HepG2 (cell line): ENCODE results near the gene NOTUM. TPM values are rescaled to one million over a fixed set of nuclear protein-coding genes. Genes with fewer than 3 reads are reported as not detected.

ENCODE experiments used
- CCAR2 ChIP-seq: fragments of 200-400 bp; formaldehyde crosslinking; optimal IDR thresholded peaks from 2 replicates; pipeline ENCODE3; 2018; ENCODE audit warnings: low read depth, mild to moderate bottlenecking, low read length, moderate library complexity
- DRAP1 ChIP-seq: IDR thresholded peaks from 2 replicates; pipeline ENCODE4 v1.6.1; 2016; ENCODE audit warnings: missing genetic modification reagents, missing compliant biosample characterization
- HMGA1 ChIP-seq: sonication (generic); formaldehyde crosslinking; conservative IDR thresholded peaks from 2 replicates; pipeline ENCODE4 v1.4.0; 2020; ENCODE audit warnings: missing genetic modification reagents
- MLXIP ChIP-seq: sonication (generic); formaldehyde crosslinking; IDR thresholded peaks from 2 replicates; pipeline ENCODE4 v1.9.0; 2021; ENCODE audit warnings: missing genetic modification reagents, borderline replicate concordance
- MXD3 ChIP-seq: IDR thresholded peaks from 2 replicates; pipeline ENCODE4 v1.6.1; 2016; ENCODE audit warnings: mild to moderate bottlenecking, missing biosample characterization, missing genetic modification reagents
- SUZ12 ChIP-seq: fragments of 150-350 bp; IDR thresholded peaks from 2 replicates; pipeline ENCODE4 v1.6.1; 2014; ENCODE audit warnings: low read depth, low read length
- TAF1 ChIP-seq: sonication (generic); formaldehyde crosslinking; IDR thresholded peaks from 2 replicates; pipeline ENCODE4 v1.4.0; 2020; ENCODE audit warnings: missing genetic modification reagents
- THAP7 ChIP-seq: sonication (generic); formaldehyde crosslinking; IDR thresholded peaks from 2 replicates; pipeline ENCODE4 v1.8.1; 2023; ENCODE audit warnings: mild to moderate bottlenecking, missing genetic modification reagents
- ZBTB14 ChIP-seq: sonication (generic); formaldehyde crosslinking; IDR thresholded peaks from 2 replicates; pipeline ENCODE4 v1.4.0; 2020; ENCODE audit warnings: missing genetic modification reagents
- ZMYM4 ChIP-seq: sonication (generic); formaldehyde crosslinking; IDR thresholded peaks from 2 replicates; pipeline ENCODE4 v1.8.1; 2023; ENCODE audit warnings: mild to moderate bottlenecking, missing genetic modification reagents
- ZNF121 ChIP-seq: sonication (generic); formaldehyde crosslinking; IDR thresholded peaks from 2 replicates; pipeline ENCODE4 v1.5.0; 2020; ENCODE audit warnings: mild to moderate bottlenecking, missing genetic modification reagents
- ZNF263 ChIP-seq: sonication (generic); formaldehyde crosslinking; IDR thresholded peaks from 2 replicates; pipeline ENCODE4 v1.4.0; 2020; ENCODE audit warnings: missing genetic modification reagents
- ZNF44 ChIP-seq: sonication (generic); formaldehyde crosslinking; IDR thresholded peaks from 2 replicates; pipeline ENCODE4 v1.5.1; 2020; ENCODE audit warnings: mild to moderate bottlenecking, missing genetic modification reagents
- ZNF605 ChIP-seq: sonication (generic); formaldehyde crosslinking; IDR thresholded peaks from 2 replicates; pipeline ENCODE4 v1.8.0; 2022; ENCODE audit warnings: mild to moderate bottlenecking, missing genetic modification reagents
- ZNF784 ChIP-seq: sonication (generic); formaldehyde crosslinking; IDR thresholded peaks from 2 replicates; pipeline ENCODE4 v1.5.1; 2020; ENCODE audit warnings: missing genetic modification reagents, mild to moderate bottlenecking, borderline replicate concordance
- ZSCAN9 ChIP-seq: IDR thresholded peaks from 2 replicates; pipeline ENCODE4 v1.6.1; 2016; ENCODE audit warnings: borderline replicate concordance
- polyA plus RNA-seq, 8 experiments: library from polyadenylated mRNA; depleted of rRNA in 3 of 8; stranded (reverse) in 7 of 8; unstranded in 1 of 8; fragments of >200 nt; fragmentation: Illumina TruSeq in 4 of 8; extraction: Trizol in 4 of 8; gene quantifications; 2 replicates each; pipeline versions ENCODE4 v1.2.1 to v1.2.3, GENCODE V29; 2011 to 2016; ENCODE audit warnings: low read depth in 4 of 8, missing spikeins in 1 of 8, mixed read lengths in 1 of 8; ENCODE audit not compliant: insufficient read depth in 1 of 8
- total RNA-seq, 5 experiments: library from RNA; depleted of rRNA; stranded (reverse); fragments of >200 nt; fragmentation: Illumina TruSeq; extraction: Trizol; gene quantifications; 2 replicates each; pipeline ENCODE4 v1.2.3, GENCODE V29; 2016; ENCODE audit warnings: low read depth in 1 of 5

NOTUM gene
- total and polyA plus RNA-seq, 2 of the 13 experiments (the other 11 are each of a cell fraction or from before 2014, with no cell fraction given), result 150 to 160 TPM

GRCh38 chr17:81999587-81999975, 38.6 kb upstream of the NOTUM start (continued):
- no peak for TF ChIP-seq MLXIP (CRISPR knock-in tag)
- no peak for TF ChIP-seq TAF1 (CRISPR knock-in tag)
- TF ChIP-seq MXD3, result no peak
- no peak for TF ChIP-seq ZMYM4 (CRISPR knock-in tag)
- 0 out of 2 replicates have a peak, but pooled peaks have one; percentile 3 for TF ChIP-seq ZNF784 (CRISPR knock-in tag)
- TF ChIP-seq SUZ12, result no peak
- peak; percentile 62 for TF ChIP-seq DRAP1 (CRISPR knock-in tag)
- no peak for TF ChIP-seq ZNF44
- peak; percentile 39 for TF ChIP-seq ZNF121 (CRISPR knock-in tag)
- TF ChIP-seq CCAR2, result no peak
- peak; percentile 59 for TF ChIP-seq ZNF263 (CRISPR knock-in tag)
- peak; percentile 53; the same call in 1 of the 2 replicates for TF ChIP-seq ZSCAN9
- no peak for TF ChIP-seq ZBTB14 (CRISPR knock-in tag)
- TF ChIP-seq THAP7 (CRISPR knock-in tag), result no peak; the same call in 1 of the 2 replicates
- 0 out of 2 replicates have a peak, but pooled peaks have one; percentile 6 for TF ChIP-seq ZNF605
- no peak for TF ChIP-seq HMGA1 (CRISPR knock-in tag)
